ENCODE data around the gene FIS1. TPM values are rescaled to one million over a fixed set of nuclear protein-coding genes. Genes with fewer than 3 reads are reported as not detected.
"Not testable (repeated sequence)": the region's sequence is repeated elsewhere in the genome, so short reads cannot be mapped to it uniquely, and the experiment has no call there.

Gene FIS1
- total RNA-seq, 1 donor from 2014 or later, result 142 TPM

DNA sequence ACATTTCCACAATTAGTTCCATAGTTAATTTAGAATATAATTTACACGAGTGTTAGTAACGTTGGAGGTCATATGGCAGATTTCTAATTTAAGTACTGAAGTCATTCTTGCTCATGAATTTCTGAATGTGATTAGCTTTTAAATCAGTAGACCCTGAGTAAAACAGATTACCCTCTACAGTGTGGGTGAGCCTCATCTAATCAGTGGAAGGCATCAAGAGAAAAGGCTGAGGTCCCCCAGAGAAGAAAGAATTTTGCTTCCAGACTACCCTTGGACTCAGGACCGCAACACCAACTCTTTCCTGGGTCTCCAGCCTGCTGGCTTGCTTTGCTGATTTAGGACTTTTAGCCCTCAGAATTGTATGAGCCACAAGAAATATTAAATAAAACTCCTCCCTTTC lies 43.6 kb upstream of the FIS1 start:
- TF ChIP-seq, protein P1, sequence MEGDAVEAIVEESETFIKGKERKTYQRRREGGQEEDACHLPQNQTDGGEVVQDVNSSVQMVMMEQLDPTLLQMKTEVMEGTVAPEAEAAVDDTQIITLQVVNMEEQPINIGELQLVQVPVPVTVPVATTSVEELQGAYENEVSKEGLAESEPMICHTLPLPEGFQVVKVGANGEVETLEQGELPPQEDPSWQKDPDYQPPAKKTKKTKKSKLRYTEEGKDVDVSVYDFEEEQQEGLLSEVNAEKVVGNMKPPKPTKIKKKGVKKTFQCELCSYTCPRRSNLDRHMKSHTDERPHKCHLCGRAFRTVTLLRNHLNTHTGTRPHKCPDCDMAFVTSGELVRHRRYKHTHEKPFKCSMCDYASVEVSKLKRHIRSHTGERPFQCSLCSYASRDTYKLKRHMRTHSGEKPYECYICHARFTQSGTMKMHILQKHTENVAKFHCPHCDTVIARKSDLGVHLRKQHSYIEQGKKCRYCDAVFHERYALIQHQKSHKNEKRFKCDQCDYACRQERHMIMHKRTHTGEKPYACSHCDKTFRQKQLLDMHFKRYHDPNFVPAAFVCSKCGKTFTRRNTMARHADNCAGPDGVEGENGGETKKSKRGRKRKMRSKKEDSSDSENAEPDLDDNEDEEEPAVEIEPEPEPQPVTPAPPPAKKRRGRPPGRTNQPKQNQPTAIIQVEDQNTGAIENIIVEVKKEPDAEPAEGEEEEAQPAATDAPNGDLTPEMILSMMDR (IDR thresholded peaks at IDR 0.05), result no peak
- H3K36me3 Mint-ChIP-seq (ENCODE audit: unreplicated experiment), result no peaks in the 10 kb centered on the region
- DNase-seq (ENCODE audit: extremely low spot score, unreplicated experiment), result no peak
- H3K27ac Mint-ChIP-seq (ENCODE audit: unreplicated experiment), result no peak overlapping the region
- H3K9me3 Mint-ChIP-seq (ENCODE audit: unreplicated experiment), result peaks cover 4% of the 10 kb centered on the region
- peaks cover 3% of the 10 kb centered on the region for H3K4me1 Mint-ChIP-seq (ENCODE audit: unreplicated experiment)
- peaks cover 56% of the 10 kb centered on the region for H3K27me3 Mint-ChIP-seq (ENCODE audit: unreplicated experiment)
- no peak overlapping the region for H3K4me3 Mint-ChIP-seq (ENCODE audit: unreplicated experiment)

DNA sequence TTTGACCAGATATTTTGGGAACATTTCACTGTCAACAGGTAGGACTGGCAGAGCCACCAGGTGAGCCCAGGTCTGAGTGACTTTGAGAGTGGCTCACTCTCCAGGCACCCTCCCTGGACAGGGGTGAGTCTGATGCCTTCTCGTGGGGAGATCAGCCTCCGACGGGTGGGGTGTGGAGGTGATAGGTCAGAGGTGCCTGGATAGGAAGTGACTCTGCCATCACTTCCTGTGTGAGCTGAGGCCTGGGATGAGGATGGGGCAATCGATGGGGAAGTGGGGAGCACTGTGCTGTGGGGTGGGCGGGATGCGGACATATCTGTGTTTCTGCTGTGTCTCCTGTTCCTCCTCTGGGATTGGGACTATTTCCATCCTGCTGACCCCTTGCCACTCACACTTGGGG lies 42.2 kb upstream of the FIS1 start:
- H3K36me3 Mint-ChIP-seq (ENCODE audit: unreplicated experiment), result no peaks in the 10 kb centered on the region
- peaks cover 4% of the 10 kb centered on the region for H3K9me3 Mint-ChIP-seq (ENCODE audit: unreplicated experiment)
- H3K4me3 Mint-ChIP-seq (ENCODE audit: unreplicated experiment), result no peak overlapping the region
- no peak overlapping the region for H3K27ac Mint-ChIP-seq (ENCODE audit: unreplicated experiment)
- DNase-seq (ENCODE audit: extremely low spot score, unreplicated experiment), result no peak
- H3K4me1 Mint-ChIP-seq (ENCODE audit: unreplicated experiment), result peaks cover 5% of the 10 kb centered on the region
- peaks cover 53% of the 10 kb centered on the region for H3K27me3 Mint-ChIP-seq (ENCODE audit: unreplicated experiment)
- TF ChIP-seq, protein P1 (IDR thresholded peaks at IDR 0.05), result no peak

DNA sequence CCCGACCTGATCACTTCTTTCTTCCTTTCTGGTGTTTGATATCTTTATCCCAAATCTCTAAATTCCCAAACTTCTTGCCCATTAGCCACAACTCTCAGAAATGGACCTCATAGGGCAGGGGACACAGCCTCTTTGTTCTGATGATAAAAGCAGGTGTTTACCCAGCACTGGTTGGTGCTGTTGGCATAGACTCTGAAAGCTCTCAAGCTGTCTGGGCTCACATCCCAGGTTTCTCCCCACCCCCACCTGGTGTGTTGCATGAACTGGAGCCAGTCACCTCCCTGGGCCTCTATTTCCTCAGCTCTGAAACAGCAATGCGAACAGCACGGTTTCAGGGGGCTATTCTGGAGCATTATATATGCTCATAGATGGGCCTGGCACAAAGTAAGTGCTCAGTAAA lies 41.0 kb upstream of the FIS1 start:
- H3K4me1 Mint-ChIP-seq (ENCODE audit: unreplicated experiment); H3K9me3 Mint-ChIP-seq (ENCODE audit: unreplicated experiment); DNase-seq (ENCODE audit: extremely low spot score, unreplicated experiment); H3K27ac Mint-ChIP-seq (ENCODE audit: unreplicated experiment); H3K36me3 Mint-ChIP-seq (ENCODE audit: unreplicated experiment); H3K4me3 Mint-ChIP-seq (ENCODE audit: unreplicated experiment): not testable (repeated sequence)
- H3K27me3 Mint-ChIP-seq (ENCODE audit: unreplicated experiment), result peaks cover 49% of the 10 kb centered on the region

DNA sequence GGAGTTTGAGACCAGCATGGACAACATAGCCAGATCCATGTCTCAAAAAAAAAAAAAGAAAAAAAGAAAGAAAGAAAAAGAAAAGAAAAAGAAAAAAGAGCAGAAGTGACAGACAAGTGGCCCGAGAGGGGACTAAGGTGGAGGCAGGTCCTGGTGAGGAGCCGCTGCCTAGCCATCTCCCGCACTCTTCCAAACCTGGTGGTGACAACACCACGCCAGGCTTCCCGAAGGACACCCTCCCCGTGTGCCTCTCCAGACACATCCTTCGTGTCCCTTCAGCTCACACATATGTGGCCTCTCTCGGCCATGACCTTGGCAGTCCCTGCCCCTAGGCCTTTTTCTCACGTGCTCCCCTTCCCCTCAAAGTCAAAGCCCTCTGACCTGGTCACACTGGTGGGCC lies 40.3 kb upstream of the FIS1 start:
- Mint-ChIP-seq H3K27me3 (ENCODE audit: unreplicated experiment) (peaks cover 49% of the 10 kb centered on the region), H3K36me3 (ENCODE audit: unreplicated experiment) (no peaks in the 10 kb centered on the region), H3K27ac (ENCODE audit: unreplicated experiment) (no peak overlapping the region), H3K4me1 (ENCODE audit: unreplicated experiment) (peaks cover 1% of the 10 kb centered on the region), H3K9me3 (ENCODE audit: unreplicated experiment) (peaks cover 4% of the 10 kb centered on the region), H3K4me3 (ENCODE audit: unreplicated experiment) (no peak overlapping the region)
- TF ChIP-seq, protein P1 (IDR thresholded peaks at IDR 0.05), result no peak
- DNase-seq (ENCODE audit: extremely low spot score, unreplicated experiment), result no peak

DNA sequence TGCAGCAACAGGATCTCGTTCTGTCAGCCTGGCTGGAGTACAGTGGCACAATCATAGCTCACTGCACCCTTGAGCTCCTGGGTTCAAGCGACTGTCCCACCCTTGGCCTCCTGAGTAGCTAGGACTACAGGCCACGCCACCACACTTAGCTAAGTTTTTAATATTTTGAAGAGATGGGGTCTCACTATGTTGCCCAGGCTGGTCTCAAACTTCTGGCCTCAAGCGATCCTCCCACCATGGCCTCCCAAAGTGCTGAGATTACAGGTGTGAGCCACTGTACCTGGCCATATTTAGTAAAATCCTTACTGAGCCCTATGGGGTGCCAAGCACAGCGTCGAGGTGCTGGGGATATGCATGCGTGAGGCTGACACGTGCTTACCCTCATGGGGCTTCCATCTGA lies 36.0 kb upstream of the FIS1 start:
- not testable (repeated sequence) for H3K36me3 Mint-ChIP-seq (ENCODE audit: unreplicated experiment); DNase-seq (ENCODE audit: extremely low spot score, unreplicated experiment); H3K27ac Mint-ChIP-seq (ENCODE audit: unreplicated experiment); H3K4me3 Mint-ChIP-seq (ENCODE audit: unreplicated experiment); H3K9me3 Mint-ChIP-seq (ENCODE audit: unreplicated experiment); H3K4me1 Mint-ChIP-seq (ENCODE audit: unreplicated experiment)
- H3K27me3 Mint-ChIP-seq (ENCODE audit: unreplicated experiment), result peaks cover 28% of the 10 kb centered on the region

DNA sequence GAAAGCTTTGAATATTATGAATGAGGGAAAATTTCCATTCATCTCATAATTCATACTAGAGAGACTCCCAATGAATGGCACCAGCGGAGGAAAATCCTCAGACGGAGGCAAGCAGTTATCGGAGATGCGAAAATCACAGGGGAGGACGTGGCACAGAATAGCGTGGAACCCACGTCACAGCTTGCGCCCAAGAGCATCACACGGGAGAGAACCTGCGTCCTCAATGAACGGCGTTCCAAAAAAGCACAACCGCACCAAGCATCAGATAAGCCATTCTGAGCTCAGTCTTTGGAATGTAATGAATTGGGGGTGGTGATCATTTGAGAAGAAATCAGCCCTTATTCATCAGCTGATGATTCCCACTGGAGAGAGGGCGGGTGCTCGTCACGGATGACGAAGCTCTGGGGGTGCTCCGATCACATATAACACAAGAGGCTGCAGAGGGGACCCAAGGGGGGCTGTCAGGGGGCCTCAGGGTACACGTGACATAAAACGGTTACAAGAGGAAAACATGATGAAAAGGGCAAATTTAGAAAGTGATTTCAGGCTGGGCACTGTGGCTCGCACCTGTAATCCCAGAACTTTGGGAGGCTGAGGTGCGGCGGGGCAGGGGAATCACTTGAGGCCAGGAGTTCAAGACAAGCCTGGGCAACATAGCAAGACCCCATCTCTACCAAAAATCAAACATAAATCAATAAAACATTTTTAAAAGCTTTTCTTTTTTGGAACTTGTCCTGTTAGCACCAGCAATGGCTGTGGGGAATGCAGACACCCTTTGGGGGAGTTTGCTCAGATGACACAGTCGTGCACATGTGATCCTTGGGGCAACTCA lies 33.8 kb upstream of the FIS1 start:
- TF ChIP-seq, protein P1 (IDR thresholded peaks at IDR 0.05), result no peak

More for the DNA sequence above, 33.8 kb upstream of the FIS1 start:
- Mint-ChIP-seq H3K4me1 (ENCODE audit: unreplicated experiment) (peaks cover 1% of the 10 kb centered on the region), H3K27me3 (ENCODE audit: unreplicated experiment) (peaks cover 26% of the 10 kb centered on the region), H3K27ac (ENCODE audit: unreplicated experiment) (no peak overlapping the region), H3K9me3 (ENCODE audit: unreplicated experiment) (no peaks in the 10 kb centered on the region), H3K4me3 (ENCODE audit: unreplicated experiment) (no peak overlapping the region), H3K36me3 (ENCODE audit: unreplicated experiment) (no peaks in the 10 kb centered on the region)
- DNase-seq (ENCODE audit: extremely low spot score, unreplicated experiment), result no peak

Measured in osteocyte (in vitro differentiated cells).